GM12865 (cell line): ENCODE measurements around the gene CA7.
"Not testable (repeated sequence)": the region's sequence is repeated elsewhere in the genome, so short reads cannot be mapped to it uniquely, and the experiment has no call there.

ENCODE experiments used
- DNase-seq: peaks from one replicate; pipeline ENCODE4 v3.0.0; 2010; ENCODE audit warnings: low read depth
- H3K4me3 ChIP-seq: 2 replicates; pipeline ENCODE4 v1.5.1; 2011; ENCODE audit warnings: mild to moderate bottlenecking, low read depth, low read length, control low read depth
- TF ChIP-seq, protein P1 (sequence below): IDR thresholded peaks from 2 replicates; pipeline ENCODE4 v1.5.1; 2011; ENCODE audit warnings: low read length, control low read depth, low read depth, inconsistent platforms; ENCODE audit not compliant: insufficient read depth; ENCODE audit errors: missing control alignments

CA7 gene

DNA sequence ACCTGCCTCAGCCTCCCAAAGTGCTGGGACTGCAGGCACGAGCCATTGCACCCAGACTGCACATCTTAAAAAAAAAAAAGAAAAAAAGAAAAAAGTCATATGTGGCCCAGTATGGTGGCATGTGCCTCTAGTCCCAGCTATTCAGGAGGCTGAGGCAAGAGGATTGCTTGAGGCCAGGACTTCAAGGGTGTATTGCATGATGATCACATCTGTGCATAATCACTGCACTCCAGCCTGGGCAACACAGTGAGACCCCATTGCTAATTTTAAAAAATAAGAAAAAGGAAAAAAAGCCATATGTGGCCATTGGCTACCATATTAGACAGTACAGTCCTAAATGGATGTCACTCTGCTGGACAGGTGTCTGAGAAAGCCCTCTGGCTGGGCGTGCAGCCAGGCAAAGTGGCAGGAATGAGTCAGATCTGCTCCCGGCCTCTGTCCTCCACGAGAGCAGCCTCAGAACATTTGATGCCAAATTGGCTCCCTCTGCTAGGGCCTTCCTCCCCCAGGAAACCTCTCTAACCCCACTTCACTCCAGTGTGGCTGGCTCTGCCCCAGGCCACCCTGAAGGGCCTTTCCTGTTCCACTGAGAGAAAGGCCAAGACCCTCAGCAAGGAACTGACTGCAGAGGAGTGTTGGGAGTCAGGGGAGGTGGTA, 14.7 kb downstream of the CA7 start:
- peak; percentile 56 for DNase-seq
- TF ChIP-seq, protein P1, sequence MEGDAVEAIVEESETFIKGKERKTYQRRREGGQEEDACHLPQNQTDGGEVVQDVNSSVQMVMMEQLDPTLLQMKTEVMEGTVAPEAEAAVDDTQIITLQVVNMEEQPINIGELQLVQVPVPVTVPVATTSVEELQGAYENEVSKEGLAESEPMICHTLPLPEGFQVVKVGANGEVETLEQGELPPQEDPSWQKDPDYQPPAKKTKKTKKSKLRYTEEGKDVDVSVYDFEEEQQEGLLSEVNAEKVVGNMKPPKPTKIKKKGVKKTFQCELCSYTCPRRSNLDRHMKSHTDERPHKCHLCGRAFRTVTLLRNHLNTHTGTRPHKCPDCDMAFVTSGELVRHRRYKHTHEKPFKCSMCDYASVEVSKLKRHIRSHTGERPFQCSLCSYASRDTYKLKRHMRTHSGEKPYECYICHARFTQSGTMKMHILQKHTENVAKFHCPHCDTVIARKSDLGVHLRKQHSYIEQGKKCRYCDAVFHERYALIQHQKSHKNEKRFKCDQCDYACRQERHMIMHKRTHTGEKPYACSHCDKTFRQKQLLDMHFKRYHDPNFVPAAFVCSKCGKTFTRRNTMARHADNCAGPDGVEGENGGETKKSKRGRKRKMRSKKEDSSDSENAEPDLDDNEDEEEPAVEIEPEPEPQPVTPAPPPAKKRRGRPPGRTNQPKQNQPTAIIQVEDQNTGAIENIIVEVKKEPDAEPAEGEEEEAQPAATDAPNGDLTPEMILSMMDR = no peak
- H3K4me3 ChIP-seq = no peak overlapping the region

DNA sequence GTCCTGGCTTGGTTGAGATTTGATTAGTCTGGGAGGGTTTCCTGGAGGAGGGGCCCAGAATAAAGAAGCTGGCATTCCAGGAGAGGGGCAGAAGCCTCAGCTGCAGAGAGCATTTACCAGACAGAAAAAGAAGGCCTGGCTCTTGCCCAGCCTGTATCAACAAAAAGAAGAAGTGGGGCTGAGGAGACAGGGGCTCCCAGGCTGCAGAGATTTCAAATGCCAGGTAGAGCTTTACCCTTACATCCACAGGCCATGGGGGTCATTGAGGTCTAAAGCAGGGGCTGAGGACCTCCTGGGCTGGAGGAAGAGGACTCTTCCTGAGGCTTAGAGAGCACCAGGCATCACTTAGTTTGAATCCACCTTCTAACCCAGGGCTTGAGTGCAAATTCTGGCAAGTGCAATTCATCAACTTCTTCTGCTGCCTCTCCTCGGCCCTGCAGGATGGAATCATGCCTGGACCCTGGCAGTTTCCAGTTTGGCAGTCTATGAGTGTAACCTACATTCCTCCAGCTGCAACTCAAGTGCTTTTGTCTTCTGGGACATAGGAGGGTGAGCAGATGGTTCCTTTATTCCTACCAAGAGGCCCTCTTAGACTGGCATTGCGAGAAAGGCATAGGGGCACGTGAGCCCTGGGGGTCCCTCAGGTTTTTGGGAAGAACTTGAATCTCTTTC, 15.3 kb downstream of the CA7 start:
- DNase-seq = no peak
- TF ChIP-seq, protein P1 = no peak
- no peak overlapping the region for H3K4me3 ChIP-seq

DNA sequence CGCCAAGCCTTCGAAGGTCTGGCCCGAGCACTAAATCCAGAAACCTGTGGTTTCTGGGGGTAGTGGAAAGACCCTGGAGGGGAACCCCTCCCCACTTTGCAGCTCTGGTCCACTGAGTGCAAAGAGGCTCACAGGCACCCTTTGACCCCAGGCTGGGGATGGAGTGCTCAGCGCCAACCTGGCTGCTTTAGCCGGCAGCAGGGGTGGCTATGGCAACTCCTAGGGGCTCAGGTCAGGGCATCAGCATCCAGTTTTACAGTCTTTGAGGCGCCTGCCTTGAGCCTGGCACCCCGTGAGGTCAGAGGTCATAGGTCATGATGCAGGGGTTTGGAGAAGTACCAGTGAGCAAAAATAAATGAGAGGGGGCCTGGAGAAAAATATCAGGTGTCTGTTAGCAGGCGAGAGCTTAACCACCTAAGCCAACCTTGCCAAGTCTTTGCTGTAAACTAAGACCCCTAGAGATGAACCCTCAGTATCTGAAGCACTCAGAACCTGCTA, 17.9 kb downstream of the CA7 start:
- TF ChIP-seq, protein P1 = no peak
- no peak overlapping the region for H3K4me3 ChIP-seq
- no peak for DNase-seq

DNA sequence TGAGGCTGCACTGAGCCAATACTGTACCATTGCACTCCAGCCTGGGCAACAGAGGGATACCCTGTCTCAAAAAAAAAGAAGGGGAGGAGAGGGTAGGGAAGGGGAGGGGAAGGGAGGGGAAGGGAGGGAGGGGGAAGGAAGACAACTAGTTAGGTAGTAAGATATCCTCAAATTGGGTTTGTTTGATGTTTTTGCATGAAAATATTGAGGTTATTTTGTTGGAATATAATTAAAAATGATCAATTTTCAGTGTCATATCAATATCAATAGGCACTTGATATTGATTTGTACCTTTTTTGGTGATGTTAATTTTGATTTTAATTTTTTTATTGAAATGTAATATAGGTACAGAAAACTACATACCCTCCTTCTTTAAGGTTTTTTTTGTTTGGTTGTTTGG, 19.5 kb downstream of the CA7 start:
- TF ChIP-seq, protein P1 = no peak
- H3K4me3 ChIP-seq = no peak overlapping the region

DNA sequence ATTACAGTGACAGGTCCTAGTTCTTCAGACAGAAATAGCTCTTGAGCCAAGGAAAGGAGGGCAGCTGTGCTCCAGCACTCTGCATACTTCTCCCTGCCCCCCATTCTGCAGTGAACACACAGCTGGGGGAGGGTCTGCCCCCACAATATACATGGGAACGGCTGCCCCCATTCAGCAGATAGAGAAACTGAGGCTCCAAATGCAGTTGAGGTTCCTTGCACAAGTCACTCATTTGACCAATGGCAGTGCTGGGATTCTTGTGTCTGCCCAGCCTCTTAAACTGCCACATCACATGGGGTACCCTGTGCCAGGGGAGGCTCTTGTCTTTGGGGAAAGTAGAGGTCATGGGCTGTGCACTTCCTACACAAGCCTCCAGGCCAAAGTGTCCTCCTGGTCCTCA, 25.2 kb downstream of the CA7 start:
- TF ChIP-seq, protein P1 = no peak
- no peak overlapping the region for H3K4me3 ChIP-seq
- no peak for DNase-seq

More for the DNA sequence above, 19.5 kb downstream of the CA7 start:
- DNase-seq = no peak

DNA sequence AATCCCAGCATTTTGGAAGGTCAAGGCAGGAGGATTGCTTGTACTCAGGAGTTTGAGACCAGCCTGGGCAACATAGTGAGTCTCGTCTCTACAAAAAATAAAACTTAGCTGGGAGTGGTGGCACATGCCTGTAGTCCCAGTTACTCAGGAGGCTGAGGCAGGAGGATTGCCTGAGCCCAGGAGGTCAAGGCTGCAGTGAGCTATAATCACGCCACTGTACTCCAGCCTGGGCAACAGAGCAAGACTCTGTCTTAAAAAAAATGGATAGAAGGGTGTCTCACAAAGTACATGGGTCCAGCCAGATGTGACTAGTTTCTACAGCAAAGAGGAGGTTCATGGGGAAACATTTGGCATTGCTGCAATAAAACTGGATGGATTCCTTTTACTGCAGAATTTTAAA, 27.1 kb downstream of the CA7 start:
- not testable (repeated sequence) for H3K4me3 ChIP-seq, DNase-seq

DNA sequence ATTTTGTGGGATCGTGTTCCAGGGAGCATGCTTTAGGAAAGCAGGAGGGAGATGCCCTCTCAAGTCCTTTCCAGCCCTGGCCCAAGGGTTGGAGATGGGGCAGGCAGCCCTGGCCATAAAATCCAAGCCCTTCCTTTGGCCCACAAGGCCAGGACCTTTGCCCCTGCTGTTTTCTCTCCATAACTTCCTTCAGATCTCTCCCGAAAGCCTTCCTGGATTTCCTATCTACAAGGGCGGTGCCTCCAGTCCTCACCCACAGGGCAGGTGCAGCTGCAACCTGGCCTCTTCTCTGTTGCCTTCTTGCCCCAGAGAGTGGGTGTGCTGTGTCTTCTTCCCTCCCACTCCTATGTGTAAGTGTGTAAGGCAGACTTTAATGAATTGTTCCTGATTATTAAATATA, 27.6 kb downstream of the CA7 start:
- DNase-seq = no peak
- no peak overlapping the region for H3K4me3 ChIP-seq
- TF ChIP-seq, protein P1 = no peak
